GM12891 (cell line): ENCODE data around the gene RNASEH2A.
"Not testable (repeated sequence)": the region's sequence is repeated elsewhere in the genome, so short reads cannot be mapped to it uniquely, and the experiment has no call there.

Experiments used
- DNase-seq: peaks from one replicate; pipeline ENCODE4 v3.0.0; 2011; ENCODE audit warnings: low spot score; ENCODE audit not compliant: insufficient read length
- FAIRE-seq: peaks from 2 replicates; lab custom pipeline; 2011; peaks lifted over from hg19 to GRCh38; lab: Jason Lieb, UNC
- PAX5 ChIP-seq: IDR thresholded peaks from 2 replicates; pipeline ENCODE4 v1.6.1; 2011; ENCODE audit warnings: low read length, moderate library complexity, mild to moderate bottlenecking; ENCODE audit not compliant: insufficient read depth, severe bottlenecking
- POLR2A ChIP-seq: IDR thresholded peaks from 2 replicates; pipeline ENCODE4 v1.6.1; 2011; ENCODE audit warnings: low read depth, low read length, control low read depth
- POLR2AphosphoS5 ChIP-seq: IDR thresholded peaks from 2 replicates; pipeline ENCODE4 v1.6.1; 2011; ENCODE audit warnings: low read depth, low read length, control low read depth
- POU2F2 ChIP-seq: IDR thresholded peaks from 2 replicates; pipeline ENCODE4 v1.6.1; 2011; ENCODE audit warnings: low read depth, mild to moderate bottlenecking, control low read depth, low read length, moderate library complexity
- SPI1 ChIP-seq: IDR thresholded peaks from 2 replicates; pipeline ENCODE4 v1.6.1; 2011; ENCODE audit warnings: low read depth, low read length, control low read depth
- TAF1 ChIP-seq: IDR thresholded peaks from 2 replicates; pipeline ENCODE4 v1.6.1; 2011; ENCODE audit warnings: low read depth, low read length, control low read depth

RNASEH2A gene

DNA sequence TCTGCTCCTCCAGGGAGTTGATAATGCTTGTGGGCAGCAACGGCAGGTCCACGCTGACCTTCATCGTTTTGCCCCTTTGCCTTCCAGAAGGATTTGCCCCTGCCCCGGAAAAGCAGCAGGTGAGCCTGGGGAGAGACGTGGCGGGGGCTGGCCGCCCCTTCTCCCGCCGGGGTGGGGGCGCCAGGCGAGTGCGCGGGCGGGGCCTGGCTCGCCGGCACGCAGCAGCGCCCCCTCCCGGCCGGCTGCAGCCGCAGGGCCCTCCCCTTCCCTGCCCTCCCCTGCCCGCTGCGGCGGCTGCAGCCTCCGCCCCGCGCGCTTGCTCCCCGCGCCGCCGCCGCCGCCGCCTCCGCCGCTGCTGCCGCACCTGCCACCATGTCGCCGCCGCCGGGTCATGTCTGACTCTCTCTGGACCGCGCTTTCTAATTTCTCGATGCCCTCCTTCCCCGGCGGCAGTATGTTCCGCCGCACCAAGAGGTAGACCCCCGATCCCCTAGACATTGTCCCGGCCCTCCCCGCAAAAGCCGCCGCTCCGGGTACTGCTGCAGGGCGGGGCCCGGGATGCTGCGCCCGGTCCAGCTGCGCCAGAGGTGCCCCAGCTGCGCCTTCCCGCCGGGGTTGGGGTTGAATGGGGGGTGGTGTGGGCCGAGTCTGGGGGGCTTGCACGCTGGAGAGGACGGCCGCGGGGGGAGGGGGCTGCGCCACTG is 31.9 kb downstream of the RNASEH2A start, which contains the start of gene MAST1:
MAST1 (plus strand) TSS at position 334 of the 704 bp plus-strand sequence; CDS start at position 392, 58 bp downstream.
- TF ChIP-seq SPI1 (no peak), POLR2A (no peak), PAX5 (no peak), POLR2AphosphoS5 (no peak), TAF1 (no peak), POU2F2 (no peak)
- FAIRE-seq (peak; percentile 60), DNase-seq (peak; percentile 89)

DNA sequence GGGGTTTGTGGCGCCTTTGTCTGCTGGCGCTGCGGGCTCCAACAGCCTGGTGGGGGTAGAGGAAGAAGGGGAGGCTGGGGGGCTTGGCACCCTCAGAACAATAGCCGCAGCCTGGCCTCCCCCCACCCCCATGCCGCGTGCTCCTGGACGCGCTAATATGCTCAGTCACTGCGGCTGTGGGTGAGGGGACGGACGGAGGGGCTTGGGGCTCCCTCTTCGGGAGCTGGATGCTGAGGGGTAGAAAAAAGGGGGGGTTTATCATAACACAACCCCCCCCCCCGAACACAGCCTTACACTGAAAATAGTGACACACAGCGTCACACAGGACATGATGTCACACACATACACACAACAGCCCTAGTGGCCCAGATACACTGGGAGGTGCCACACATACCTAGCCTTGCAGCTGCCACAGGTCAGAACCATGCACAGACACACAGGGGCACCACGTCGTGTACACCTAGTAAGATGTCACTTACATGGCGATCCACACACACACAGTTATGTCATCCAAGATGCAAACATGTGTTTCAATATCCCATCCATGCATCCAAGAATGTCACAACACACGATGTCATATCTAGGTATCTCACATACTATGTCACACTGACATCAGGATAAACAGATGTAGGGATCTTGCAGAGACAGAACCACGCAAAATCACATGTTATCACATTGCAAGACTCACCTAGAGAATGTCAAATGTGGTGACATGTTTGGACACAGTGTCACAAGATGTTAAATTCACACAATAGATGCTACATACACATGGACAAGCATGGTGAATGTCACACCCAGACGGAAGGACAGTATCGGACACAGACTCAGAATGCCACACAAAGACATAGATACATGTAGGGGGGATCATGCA is 32.7 kb downstream of the RNASEH2A start:
- TF ChIP-seq PAX5 (no peak), SPI1 (no peak), POLR2A (no peak)
- DNase-seq = no peak
- peak; percentile 72 for FAIRE-seq

DNA sequence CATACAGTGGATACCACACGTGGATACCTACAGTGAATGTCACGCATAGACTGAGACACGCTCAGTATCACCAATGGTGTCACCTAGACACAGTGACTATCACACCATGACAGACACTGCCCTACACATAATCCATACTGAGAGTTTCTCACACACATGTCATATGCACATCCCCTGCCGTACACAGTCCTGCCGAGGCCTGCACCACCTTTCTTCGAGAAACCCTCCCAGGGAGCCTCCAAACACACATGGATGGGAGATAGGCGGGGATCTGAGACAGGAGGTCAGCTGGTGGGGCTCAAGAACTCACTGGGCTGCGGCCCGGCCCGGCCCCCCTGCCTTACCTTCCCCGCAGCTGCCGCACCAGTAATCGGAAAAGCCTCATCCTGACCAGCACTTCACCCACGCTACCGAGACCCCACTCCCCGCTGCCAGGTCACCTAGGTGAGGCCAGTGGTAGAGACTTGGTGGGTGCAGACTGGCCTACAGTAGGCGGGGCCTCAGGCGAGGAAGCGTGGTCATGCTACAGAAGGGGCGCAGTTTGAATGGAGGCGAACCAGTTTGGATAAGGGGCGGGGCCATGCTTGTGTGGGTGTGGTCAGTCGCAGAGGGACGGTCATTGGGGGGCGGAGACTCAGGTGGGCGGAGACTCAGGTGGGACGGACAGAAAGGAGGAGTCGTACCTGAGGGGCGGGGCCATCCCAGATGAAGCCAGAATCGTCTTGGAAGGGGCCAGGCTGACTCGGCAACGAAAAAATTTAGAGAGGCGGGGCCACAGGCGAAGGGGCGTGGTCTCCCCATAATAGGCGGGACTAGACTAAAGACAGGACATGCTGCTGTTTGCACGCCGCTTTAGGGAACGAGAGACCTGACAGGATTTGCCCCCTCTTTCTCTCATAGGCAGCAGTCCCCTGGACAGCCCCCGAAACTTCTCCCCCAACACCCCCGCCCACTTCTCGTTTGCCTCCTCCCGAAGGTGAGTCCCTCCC is 34.0 kb downstream of the RNASEH2A start:
- FAIRE-seq = peak; percentile 5
- TF ChIP-seq PAX5 = no peak
- DNase-seq = no peak

DNA sequence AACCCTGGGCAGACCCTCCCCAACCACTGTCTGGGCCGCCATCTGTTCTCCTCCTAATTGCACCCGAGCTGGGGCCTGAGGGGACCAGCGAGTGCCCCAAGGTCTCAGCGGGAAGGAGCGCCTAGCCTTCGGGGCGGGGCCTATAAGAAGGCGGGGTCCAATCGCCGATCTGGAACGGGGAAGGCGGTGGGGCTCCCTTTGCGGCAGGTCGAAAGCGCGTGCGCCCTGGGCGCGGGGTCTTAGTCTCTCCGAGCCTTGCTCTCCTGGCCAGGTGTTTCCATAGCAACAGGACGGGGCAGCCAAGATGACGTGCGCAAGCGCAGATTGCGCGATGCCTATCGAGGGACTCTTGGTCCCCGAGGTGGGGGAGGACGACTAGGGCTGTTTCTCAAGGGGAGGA is 34.7 kb downstream of the RNASEH2A start:
- FAIRE-seq = no peak
- no peak for DNase-seq
- TF ChIP-seq POLR2A = no peak
- TF ChIP-seq POU2F2 = no peak
- TF ChIP-seq POLR2AphosphoS5 = no peak
- no peak for TF ChIP-seq SPI1
- no peak for TF ChIP-seq PAX5
- TF ChIP-seq TAF1 = no peak

DNA sequence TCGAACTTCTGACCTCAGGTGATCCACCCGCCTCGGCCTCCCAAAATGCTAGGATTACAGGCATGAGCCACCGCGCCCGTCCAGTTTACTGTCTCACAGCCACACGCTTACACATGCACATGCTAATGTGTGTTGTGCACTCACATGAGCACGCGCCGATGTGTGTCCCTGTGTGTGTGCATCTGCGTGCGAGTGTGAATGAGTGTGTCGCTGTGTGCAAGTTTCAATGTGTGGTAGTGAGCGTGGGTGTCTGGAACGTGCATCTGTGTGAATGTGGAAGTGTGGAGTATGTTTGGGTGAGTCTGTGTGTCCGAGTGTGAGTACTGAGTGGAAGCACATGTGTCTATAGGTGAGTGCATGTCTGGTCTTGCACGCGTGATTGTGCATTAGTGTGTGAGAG is 36.1 kb downstream of the RNASEH2A start:
- no peak for TF ChIP-seq SPI1
- TF ChIP-seq TAF1 = no peak
- no peak for TF ChIP-seq POU2F2
- no peak for TF ChIP-seq POLR2A
- no peak for TF ChIP-seq POLR2AphosphoS5
- no peak for TF ChIP-seq PAX5
- FAIRE-seq (no peak), DNase-seq (no peak)

DNA sequence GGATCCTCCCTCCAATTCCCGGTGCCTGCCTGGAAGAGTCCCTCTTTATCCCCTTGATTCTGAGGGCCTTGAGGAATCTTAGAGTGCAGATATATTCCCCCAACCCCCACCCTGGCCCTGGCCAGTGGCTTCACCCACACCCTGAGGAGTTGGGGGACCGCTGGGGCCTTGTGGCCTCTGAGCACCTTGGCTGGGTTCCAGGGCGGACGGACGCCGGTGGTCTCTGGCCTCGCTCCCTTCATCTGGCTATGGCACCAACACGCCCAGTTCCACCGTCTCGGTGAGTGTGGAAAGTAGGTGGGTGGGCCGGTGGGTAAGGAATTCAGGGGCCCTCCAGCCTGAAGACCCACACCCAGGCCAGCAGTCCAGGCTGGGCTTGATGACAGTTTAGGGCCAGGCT is 36.9 kb downstream of the RNASEH2A start:
- FAIRE-seq = no peak
- TF ChIP-seq TAF1 = no peak
- TF ChIP-seq POLR2AphosphoS5 = no peak
- no peak for TF ChIP-seq SPI1
- no peak for TF ChIP-seq PAX5
- no peak for TF ChIP-seq POLR2A
- no peak for TF ChIP-seq POU2F2
- DNase-seq = no peak

DNA sequence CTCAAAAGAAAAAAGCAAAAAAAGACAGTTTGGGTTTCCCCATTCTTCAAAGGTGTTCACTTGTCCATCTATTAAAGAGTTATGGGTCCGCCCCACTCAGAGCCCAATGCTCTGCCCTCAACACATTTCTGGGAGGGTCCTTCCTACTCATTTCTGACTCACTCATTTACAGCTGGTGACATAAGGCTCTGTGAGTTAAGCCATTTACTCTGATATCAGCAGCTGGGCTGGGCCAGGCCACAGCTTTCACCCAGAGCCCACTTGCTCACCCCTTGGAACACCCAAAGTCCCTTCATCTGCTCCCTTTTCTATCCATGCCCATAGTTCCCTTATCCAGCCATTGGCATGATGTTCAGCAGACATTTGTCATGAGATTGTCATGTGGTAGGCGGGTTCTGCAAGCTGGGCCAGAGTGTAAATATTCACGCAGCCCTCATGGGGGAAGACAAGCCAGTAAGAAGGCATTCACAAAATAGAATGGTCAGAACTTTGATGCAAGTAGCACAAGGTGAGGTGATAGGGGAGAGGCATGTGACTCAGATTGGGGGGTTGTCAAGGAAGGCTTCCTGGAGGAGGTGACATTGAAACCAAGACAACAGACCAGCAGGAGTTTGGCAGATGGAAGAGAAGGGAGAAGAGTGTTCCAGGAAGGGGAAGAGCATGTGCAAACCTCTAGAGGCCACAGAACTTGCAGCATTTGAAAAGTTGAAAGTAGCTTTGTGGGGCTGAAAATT is 37.8 kb downstream of the RNASEH2A start:
- no peak for TF ChIP-seq TAF1
- no peak for TF ChIP-seq POU2F2
- TF ChIP-seq SPI1 = no peak
- no peak for TF ChIP-seq POLR2AphosphoS5
- TF ChIP-seq POLR2A = no peak
- TF ChIP-seq PAX5 = no peak
- FAIRE-seq (no peak), DNase-seq (no peak)

DNA sequence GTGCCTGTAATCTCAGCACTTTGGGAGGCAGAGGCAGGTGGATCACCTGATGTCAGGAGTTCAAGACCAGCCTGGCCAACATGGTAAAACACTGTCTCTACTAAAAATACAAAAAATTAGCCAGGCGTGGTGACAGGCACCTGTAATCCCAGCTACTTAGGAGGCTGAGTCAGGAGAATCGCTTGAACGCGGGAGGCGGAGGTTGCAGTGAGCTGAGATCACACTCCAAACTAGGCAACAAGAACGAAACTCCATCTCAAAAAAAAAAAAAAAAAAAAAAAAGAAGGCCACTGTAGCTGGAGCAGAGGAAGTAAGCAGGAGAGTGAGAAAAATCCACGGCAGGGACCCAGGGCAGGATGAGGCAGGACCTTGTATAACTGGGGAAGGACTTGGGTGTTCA is 40.2 kb downstream of the RNASEH2A start:
- FAIRE-seq, DNase-seq: not testable (repeated sequence)

DNA sequence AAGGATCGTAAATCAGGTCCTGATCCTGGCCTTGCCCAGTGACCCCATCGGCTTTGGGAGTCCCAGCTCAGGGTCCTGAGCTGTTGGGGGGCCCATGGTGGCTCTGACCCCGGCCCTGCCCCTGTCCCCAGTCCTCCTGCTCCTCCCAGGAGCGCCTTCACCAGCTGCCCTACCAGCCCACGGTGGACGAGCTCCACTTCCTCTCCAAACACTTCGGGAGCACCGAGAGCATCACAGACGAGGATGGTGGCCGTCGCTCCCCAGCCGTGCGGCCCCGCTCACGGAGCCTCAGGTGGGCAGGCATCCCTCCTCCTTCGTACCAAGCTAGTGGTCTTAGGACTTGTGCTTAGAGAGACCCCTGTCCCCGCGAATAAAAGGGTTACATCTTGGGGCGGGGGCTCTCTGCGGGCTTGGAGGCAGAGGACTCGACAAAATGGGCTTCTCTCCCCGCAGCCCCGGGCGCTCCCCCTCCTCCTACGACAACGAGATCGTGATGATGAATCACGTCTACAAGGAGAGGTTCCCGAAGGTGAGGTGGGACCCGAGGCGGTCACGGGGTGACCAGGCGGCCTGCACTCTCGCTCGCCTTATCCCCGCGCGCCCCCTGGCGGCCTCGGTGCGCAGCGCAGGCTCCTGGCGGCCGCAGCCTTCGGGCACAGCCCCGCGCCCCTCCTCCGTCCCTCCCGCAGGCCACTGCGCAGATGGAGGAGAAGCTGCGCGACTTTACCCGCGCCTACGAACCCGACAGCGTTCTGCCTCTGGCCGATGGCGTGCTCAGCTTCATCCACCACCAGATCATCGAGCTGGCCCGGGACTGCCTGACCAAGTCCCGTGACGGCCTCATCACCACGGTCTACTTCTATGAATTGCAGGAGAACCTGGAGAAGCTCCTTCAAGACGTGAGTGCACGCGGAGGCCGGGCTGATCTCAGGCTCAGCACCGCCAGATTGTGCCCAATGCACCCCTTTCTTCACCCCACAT is 41.1 kb downstream of the RNASEH2A start:
- FAIRE-seq (peak; percentile 81), DNase-seq (peak; percentile 95)
- TF ChIP-seq SPI1 (peak; percentile 38; the same call in 1 of the 2 replicates), PAX5 (no peak)
